Activated CD4-positive, alpha-beta T cell treated with anti-CD3 and anti-CD28 coated beads for 36 hours (primary cell): ENCODE data around the gene L3MBTL4. TPM values are rescaled to one million over a fixed set of nuclear protein-coding genes. Genes with fewer than 3 reads are reported as not detected.

Experiments used
- ATAC-seq: fragments of 200-7000 bp; cut with Tn5 transposase; one replicate; pipeline ENCODE4 v1.10.0; 2021; ENCODE audit warnings: mild to moderate bottlenecking, moderate library complexity
- CTCF ChIA-PET: fragments of 350-600 bp; sonication (Branson Sonifier 250); formaldehyde crosslinking; loops from one replicate; lab custom pipeline; 2021; ENCODE audit warnings: antibody characterized with exemption; lab: Charles Lee
- POLR2A ChIA-PET: fragments of 350-600 bp; sonication (Branson Sonifier 250); formaldehyde crosslinking; loops from one replicate; lab custom pipeline; 2021; ENCODE audit warnings: antibody characterized with exemption, inconsistent platforms; lab: Charles Lee
- DNase-seq: peaks from one replicate; pipeline ENCODE4 v3.0.0-alpha.2; 2020
- H3K27ac Mint-ChIP-seq: one replicate; pipeline ENCODE4 v1.8.0; 2021; ENCODE audit warnings: mixed read lengths
- H3K27me3 Mint-ChIP-seq: one replicate; pipeline ENCODE4 v1.8.0; 2021; ENCODE audit warnings: mixed read lengths
- H3K36me3 Mint-ChIP-seq: one replicate; pipeline ENCODE4 v1.8.0; 2021; ENCODE audit warnings: low read depth, mixed read lengths
- H3K4me1 Mint-ChIP-seq: one replicate; pipeline ENCODE4 v1.8.0; 2021; ENCODE audit warnings: mixed read lengths
- H3K4me3 Mint-ChIP-seq: one replicate; pipeline ENCODE4 v1.8.0; 2021; ENCODE audit warnings: mild to moderate bottlenecking, moderate library complexity, mixed read lengths
- H3K9me3 Mint-ChIP-seq: one replicate; pipeline ENCODE4 v1.8.0; 2021; ENCODE audit warnings: low read depth, mixed read lengths
- intact Hi-C, 2 experiments: fragments of 100-400 bp; cut with DNase I in 1 of 2; cut with micrococcal nuclease in 1 of 2; formaldehyde crosslinking; loops; one replicate each; pipeline versions ENCODE4 v1.14.2 to v1.15.1; 2022 to 2024; cut with DNase I, micrococcal nuclease
- total RNA-seq, 2 experiments: library from RNA; stranded (reverse); gene quantifications; one replicate each; pipeline ENCODE4 v1.2.3, GENCODE V29; 2021

The L3MBTL4 gene
- total RNA-seq, 2 experiments from 2014 or later = 0.11 to 0.21 TPM

- no peaks in the 10 kb centered on the region for H3K4me1 Mint-ChIP-seq
- POLR2A ChIA-PET = no interaction called here
Measured at GRCh38 chr18:6374935-6375529, 39.7 kb downstream of the L3MBTL4 start.

GRCh38 chr18:6374340-6374739 lies 40.4 kb downstream of the L3MBTL4 start:
- no peak for DNase-seq
- no peak for ATAC-seq
- no peak overlapping the region for H3K4me3 Mint-ChIP-seq
- H3K36me3 Mint-ChIP-seq = no peaks in the 10 kb centered on the region
- ChIA-PET CTCF (no interaction called here), POLR2A (no interaction called here)
- intact Hi-C loops = no loop called here
- peaks cover 6% of the 10 kb centered on the region for H3K9me3 Mint-ChIP-seq
- H3K27ac Mint-ChIP-seq = no peak overlapping the region
- no peaks in the 10 kb centered on the region for H3K4me1 Mint-ChIP-seq
- H3K27me3 Mint-ChIP-seq = no peaks in the 10 kb centered on the region

More at GRCh38 chr18:6374935-6375529, 39.7 kb downstream of the L3MBTL4 start:
- ATAC-seq (no peak), DNase-seq (no peak)
- H3K4me3 Mint-ChIP-seq = no peak overlapping the region
- H3K27me3 Mint-ChIP-seq = no peaks in the 10 kb centered on the region
- H3K9me3 Mint-ChIP-seq = peaks cover 6% of the 10 kb centered on the region
- CTCF ChIA-PET = interaction anchor here (0.5 kb wide), 1 partner anchor 11 kb away, joined by 3 read pairs; no protein-coding TSS in a partner anchor
- no peak overlapping the region for H3K27ac Mint-ChIP-seq
- H3K36me3 Mint-ChIP-seq = no peaks in the 10 kb centered on the region
- intact Hi-C loops = no loop called here

DNA sequence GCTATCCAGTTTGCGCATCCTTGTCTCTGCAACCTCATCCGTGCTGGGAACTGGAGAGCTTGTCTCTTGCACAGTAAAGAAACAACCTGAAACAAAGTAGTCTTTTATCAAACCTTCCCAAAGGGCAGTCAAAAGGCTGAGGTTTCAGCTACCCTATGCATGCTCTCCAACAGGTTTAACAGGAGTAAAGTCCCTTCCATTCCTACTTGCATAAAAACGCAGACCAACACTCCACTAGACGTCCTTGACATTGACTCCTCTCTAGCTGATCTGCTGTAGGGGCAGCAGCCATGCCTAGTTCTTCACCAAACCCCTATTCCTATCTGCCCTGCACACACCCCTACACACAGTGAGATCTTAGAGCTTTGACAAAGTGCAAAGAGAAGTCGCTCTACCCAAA lies 41.5 kb downstream of the L3MBTL4 start:
- POLR2A ChIA-PET = no interaction called here
- intact Hi-C loops = no loop called here
- CTCF ChIA-PET = no interaction called here
- Mint-ChIP-seq H3K9me3 (peaks cover 4% of the 10 kb centered on the region), H3K4me1 (no peaks in the 10 kb centered on the region), H3K36me3 (no peaks in the 10 kb centered on the region), H3K27ac (no peak overlapping the region), H3K27me3 (no peaks in the 10 kb centered on the region), H3K4me3 (no peak overlapping the region)
- no peak for ATAC-seq
- DNase-seq = no peak

- H3K9me3 Mint-ChIP-seq = no peaks in the 10 kb centered on the region
- H3K4me3 Mint-ChIP-seq = no peak overlapping the region
- H3K4me1 Mint-ChIP-seq = no peaks in the 10 kb centered on the region
- no peaks in the 10 kb centered on the region for H3K27me3 Mint-ChIP-seq
- ATAC-seq (no peak), DNase-seq (no peak)
- intact Hi-C loops = no loop called here
- H3K27ac Mint-ChIP-seq = no peak overlapping the region
- ChIA-PET POLR2A (no interaction called here), CTCF (no interaction called here)
- no peaks in the 10 kb centered on the region for H3K36me3 Mint-ChIP-seq
Measured at GRCh38 chr18:6370886-6371635, 43.6 kb downstream of the L3MBTL4 start.

GRCh38 chr18:6370410-6370809 lies 44.3 kb downstream of the L3MBTL4 start:
- ChIA-PET POLR2A (no interaction called here), CTCF (no interaction called here)
- H3K4me1 Mint-ChIP-seq = no peaks in the 10 kb centered on the region
- peaks cover under 1% of the 10 kb centered on the region for H3K27me3 Mint-ChIP-seq
- no peak for DNase-seq
- intact Hi-C loops = no loop called here
- no peak overlapping the region for H3K27ac Mint-ChIP-seq
- H3K4me3 Mint-ChIP-seq = no peak overlapping the region
- no peaks in the 10 kb centered on the region for H3K9me3 Mint-ChIP-seq
- no peak for ATAC-seq
- no peaks in the 10 kb centered on the region for H3K36me3 Mint-ChIP-seq

DNA sequence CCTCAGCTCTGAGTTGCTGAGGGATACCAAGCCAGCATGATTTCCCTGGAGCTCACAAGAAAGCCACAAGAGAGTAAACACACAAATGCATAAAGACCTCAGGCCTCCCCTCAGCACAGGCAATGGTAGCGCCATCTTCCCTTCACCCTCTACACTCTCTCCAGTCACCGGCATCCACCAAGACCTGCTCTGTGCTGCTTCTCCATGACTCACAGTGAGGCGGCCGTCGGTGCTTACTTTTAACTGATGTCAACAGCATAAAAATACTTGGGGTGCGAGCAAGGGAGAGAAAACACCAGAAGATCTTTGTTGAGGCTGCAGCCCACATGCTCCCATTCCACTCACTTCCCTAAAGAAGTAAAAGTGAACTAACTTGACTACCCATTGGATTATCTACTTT lies 46.7 kb downstream of the L3MBTL4 start:
- Mint-ChIP-seq H3K9me3 (no peaks in the 10 kb centered on the region), H3K27me3 (peaks cover 2% of the 10 kb centered on the region), H3K27ac (no peak overlapping the region), H3K4me3 (no peak overlapping the region), H3K36me3 (no peaks in the 10 kb centered on the region), H3K4me1 (peaks cover 3% of the 10 kb centered on the region)
- ChIA-PET POLR2A (no interaction called here), CTCF (interaction anchor here (0.6 kb wide), 1 partner anchor 69 kb away, joined by 3 read pairs; no protein-coding TSS in a partner anchor)
- intact Hi-C loops = no loop called here
- ATAC-seq (no peak), DNase-seq (no peak)

DNA sequence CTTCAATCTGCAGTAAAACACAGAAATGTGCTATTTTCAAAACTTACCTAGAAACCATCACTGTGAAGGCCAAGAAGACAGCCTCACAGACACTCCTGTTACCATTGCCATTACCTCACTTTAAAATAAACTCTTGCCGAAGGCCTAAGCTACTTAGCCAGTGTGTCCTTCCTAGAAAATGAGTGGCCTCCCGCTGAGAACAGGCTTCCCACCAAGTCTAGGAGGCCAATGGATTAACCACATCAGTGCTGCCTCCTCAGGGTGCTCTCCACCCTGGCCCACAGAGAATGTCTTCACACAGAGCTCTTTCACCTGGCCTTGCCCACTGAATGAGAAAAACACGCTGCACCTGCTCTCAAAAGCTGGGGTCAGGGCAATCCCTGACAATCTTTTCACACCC lies 47.5 kb downstream of the L3MBTL4 start:
- CTCF ChIA-PET = no interaction called here
- DNase-seq (no peak), ATAC-seq (no peak)
- POLR2A ChIA-PET = no interaction called here
- no peak overlapping the region for H3K4me3 Mint-ChIP-seq
- H3K4me1 Mint-ChIP-seq = peaks cover 3% of the 10 kb centered on the region
- no peak overlapping the region for H3K27ac Mint-ChIP-seq
- intact Hi-C loops = no loop called here
- no peaks in the 10 kb centered on the region for H3K36me3 Mint-ChIP-seq
- H3K9me3 Mint-ChIP-seq = no peaks in the 10 kb centered on the region
- H3K27me3 Mint-ChIP-seq = peaks cover 2% of the 10 kb centered on the region

- no peaks in the 10 kb centered on the region for H3K9me3 Mint-ChIP-seq
- no peaks in the 10 kb centered on the region for H3K36me3 Mint-ChIP-seq
- DNase-seq (no peak), ATAC-seq (no peak)
- H3K4me3 Mint-ChIP-seq = no peak overlapping the region
- ChIA-PET POLR2A (no interaction called here), CTCF (interaction anchor here (1.2 kb wide), 1 partner anchor 42 kb away, joined by 3 read pairs; no protein-coding TSS in a partner anchor)
- no peak overlapping the region for H3K27ac Mint-ChIP-seq
- intact Hi-C loops = no loop called here
- peaks cover 3% of the 10 kb centered on the region for H3K4me1 Mint-ChIP-seq
- peaks cover 2% of the 10 kb centered on the region for H3K27me3 Mint-ChIP-seq
Measured at GRCh38 chr18:6366776-6367175, 47.9 kb downstream of the L3MBTL4 start.

- intact Hi-C loops = no loop called here
- H3K36me3 Mint-ChIP-seq = no peaks in the 10 kb centered on the region
Measured at GRCh38 chr18:6365385-6365784, 49.3 kb downstream of the L3MBTL4 start.

DNA sequence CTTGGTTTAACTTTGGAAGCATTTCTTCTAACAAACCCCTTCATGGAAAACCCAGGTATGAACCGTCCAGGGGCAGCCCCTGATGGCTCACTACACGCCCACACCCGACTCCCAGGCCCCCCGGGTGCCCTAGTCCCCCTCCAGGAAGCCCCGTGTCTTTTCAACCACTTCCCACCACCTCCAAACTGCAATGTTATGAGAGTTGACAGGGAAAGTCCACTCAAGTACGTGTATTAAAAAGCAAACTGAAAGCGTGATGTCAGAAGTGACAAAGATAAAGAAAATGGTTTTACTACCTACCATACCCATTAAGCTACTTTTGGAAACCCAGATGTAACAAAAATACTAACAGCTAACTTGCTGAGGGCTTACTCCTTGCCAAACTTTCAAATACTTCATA lies 51.5 kb downstream of the L3MBTL4 start:
- ChIA-PET POLR2A (interaction anchor here (0.7 kb wide), 1 partner anchor 167 kb away, joined by 3 read pairs; no protein-coding TSS in a partner anchor), CTCF (no interaction called here)
- ATAC-seq (peak; percentile 69), DNase-seq (peak; percentile 35)
- Mint-ChIP-seq H3K4me3 (no peak overlapping the region), H3K9me3 (no peaks in the 10 kb centered on the region), H3K4me1 (peaks cover 3% of the 10 kb centered on the region), H3K27ac (no peak overlapping the region), H3K36me3 (no peaks in the 10 kb centered on the region), H3K27me3 (peaks cover 2% of the 10 kb centered on the region)
- intact Hi-C loops = no loop called here

More at GRCh38 chr18:6365385-6365784, 49.3 kb downstream of the L3MBTL4 start:
- Mint-ChIP-seq H3K4me1 (peaks cover 3% of the 10 kb centered on the region), H3K9me3 (no peaks in the 10 kb centered on the region), H3K27me3 (peaks cover 2% of the 10 kb centered on the region), H3K4me3 (no peak overlapping the region), H3K27ac (no peak overlapping the region)
- DNase-seq = no peak
- POLR2A ChIA-PET = no interaction called here
- ATAC-seq = no peak
- CTCF ChIA-PET = interaction anchor here (1.2 kb wide), 1 partner anchor 41 kb away, joined by 3 read pairs; no protein-coding TSS in a partner anchor

DNA sequence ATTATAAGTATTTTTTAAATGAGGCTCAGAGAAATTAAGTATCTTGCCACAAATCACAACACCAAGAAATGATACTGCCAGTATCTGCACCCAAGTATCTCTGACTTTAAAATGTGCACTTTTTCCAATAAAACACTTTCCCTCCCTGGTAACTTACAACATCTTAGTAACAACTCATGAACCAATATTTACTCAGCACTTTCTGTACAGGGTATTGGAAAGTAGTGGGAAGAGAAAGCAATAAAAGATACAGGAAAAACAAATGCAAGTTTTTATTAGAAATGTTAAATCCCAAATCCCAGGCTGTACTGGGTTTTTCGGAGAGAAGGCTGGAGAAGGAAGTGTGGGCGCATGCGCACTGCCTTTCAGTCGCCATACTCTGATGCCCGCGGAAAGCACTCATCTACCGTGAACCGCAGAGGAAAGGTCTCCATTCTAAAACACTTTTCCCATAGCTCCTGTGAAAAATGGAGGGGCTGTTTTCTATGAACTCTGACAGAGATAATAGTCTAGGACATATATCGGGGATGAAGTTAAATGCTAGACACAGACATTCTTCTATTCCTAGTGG lies 52.1 kb downstream of the L3MBTL4 start:
- H3K4me1 Mint-ChIP-seq = peaks cover 3% of the 10 kb centered on the region
- DNase-seq (no peak), ATAC-seq (no peak)
- H3K36me3 Mint-ChIP-seq = no peaks in the 10 kb centered on the region
- H3K4me3 Mint-ChIP-seq = no peak overlapping the region
- H3K27ac Mint-ChIP-seq = no peak overlapping the region
- peaks cover 2% of the 10 kb centered on the region for H3K27me3 Mint-ChIP-seq
- intact Hi-C loops = no loop called here
- H3K9me3 Mint-ChIP-seq = no peaks in the 10 kb centered on the region
- ChIA-PET POLR2A (interaction anchor here (0.7 kb wide), 1 partner anchor 167 kb away, joined by 3 read pairs; no protein-coding TSS in a partner anchor), CTCF (interaction anchor here (0.6 kb wide), 1 partner anchor 42 kb away, joined by 4 read pairs; no protein-coding TSS in a partner anchor)
